H9 (cell line): ENCODE results near the gene NUP88. TPM values are rescaled to one million over a fixed set of nuclear protein-coding genes. Genes with fewer than 3 reads are reported as not detected.

ENCODE experiments used
- DNase-seq: peaks from one replicate; pipeline ENCODE4 v3.0.0-alpha.2; 2017
- H2AFZ ChIP-seq: one replicate; pipeline ENCODE4 v1.6.1; 2013; ENCODE audit warnings: mild to moderate bottlenecking, low read length, control low read depth, moderate library complexity
- H2AK5ac ChIP-seq: 2 replicates; pipeline ENCODE4 v1.6.1; 2013; ENCODE audit warnings: low read length, control low read depth, mixed read lengths; ENCODE audit not compliant: insufficient read length
- H2BK120ac ChIP-seq: one replicate; pipeline ENCODE4 v1.6.1; 2013; ENCODE audit warnings: low read depth, mild to moderate bottlenecking, low read length, control low read depth, inconsistent platforms; ENCODE audit not compliant: poor library complexity, severe bottlenecking
- H2BK12ac ChIP-seq: 2 replicates; pipeline ENCODE4 v1.6.1; 2013; ENCODE audit warnings: low read length, control low read depth, mixed read lengths, low read depth; ENCODE audit not compliant: insufficient read length
- H2BK15ac ChIP-seq: 2 replicates; pipeline ENCODE4 v1.6.1; 2013; ENCODE audit warnings: low read depth, low read length, control low read depth
- H2BK20ac ChIP-seq: one replicate; pipeline ENCODE4 v1.6.1; 2013; ENCODE audit warnings: low read depth, mild to moderate bottlenecking, low read length, control low read depth, inconsistent platforms; ENCODE audit not compliant: poor library complexity, severe bottlenecking
- H2BK5ac ChIP-seq: 2 replicates; pipeline ENCODE4 v1.6.1; 2013; ENCODE audit warnings: low read length, control low read depth, mixed read lengths; ENCODE audit not compliant: insufficient read length
- H3K14ac ChIP-seq: 2 replicates; pipeline ENCODE4 v1.6.1; 2013; ENCODE audit warnings: low read length, control low read depth; ENCODE audit not compliant: insufficient read depth
- H3K18ac ChIP-seq: 2 replicates; pipeline ENCODE4 v1.6.1; 2013; ENCODE audit warnings: low read depth, mild to moderate bottlenecking, mixed read lengths, low read length, control low read depth; ENCODE audit not compliant: insufficient read length
- H3K23ac ChIP-seq: 2 replicates; pipeline ENCODE4 v1.6.1; 2013; ENCODE audit warnings: low read length, control low read depth, mixed read lengths, low read depth; ENCODE audit not compliant: insufficient read length
- H3K23me2 ChIP-seq: 2 replicates; pipeline ENCODE4 v1.6.1; 2013; ENCODE audit warnings: low read depth, mild to moderate bottlenecking, mixed read lengths, low read length, control low read depth; ENCODE audit not compliant: insufficient read length, poor library complexity, severe bottlenecking
- H3K27ac ChIP-seq: 2 replicates; pipeline ENCODE4 v1.5.1; 2013; ENCODE audit warnings: low read length, control low read depth, mixed read lengths, low read depth; ENCODE audit not compliant: insufficient read length
- H3K27me3 ChIP-seq: 2 replicates; pipeline ENCODE4 v1.6.1; 2013; ENCODE audit warnings: low read length, control low read depth, inconsistent platforms; ENCODE audit not compliant: insufficient read depth
- H3K4ac ChIP-seq: 2 replicates; pipeline ENCODE4 v1.6.1; 2013; ENCODE audit warnings: low read depth, mild to moderate bottlenecking, control low read depth, inconsistent platforms, low read length, moderate library complexity
- H3K4me1 ChIP-seq: 2 replicates; pipeline ENCODE4 v1.6.1; 2013; ENCODE audit warnings: low read length, control low read depth, inconsistent platforms; ENCODE audit not compliant: insufficient read depth
- H3K4me2 ChIP-seq: 2 replicates; pipeline ENCODE4 v1.6.1; 2013; ENCODE audit warnings: low read length, control low read depth, mixed read lengths; ENCODE audit not compliant: insufficient read length, insufficient read depth
- H3K56ac ChIP-seq: 2 replicates; pipeline ENCODE4 v1.6.1; 2013; ENCODE audit warnings: low read depth, mild to moderate bottlenecking, mixed read lengths, low read length, control low read depth; ENCODE audit not compliant: insufficient read length
- H3K79me1 ChIP-seq: 2 replicates; pipeline ENCODE4 v1.6.1; 2013; ENCODE audit warnings: low read depth, mild to moderate bottlenecking, moderate library complexity, low read length, control low read depth, inconsistent platforms; ENCODE audit not compliant: insufficient read depth, poor library complexity, severe bottlenecking
- H3K79me2 ChIP-seq: 2 replicates; pipeline ENCODE4 v1.6.1; 2013; ENCODE audit warnings: low read length, control low read depth, inconsistent platforms; ENCODE audit not compliant: insufficient read depth
- H3K9ac ChIP-seq: 2 replicates; pipeline ENCODE4 v1.6.1; 2013; ENCODE audit warnings: low read length, control low read depth, mixed read lengths; ENCODE audit not compliant: insufficient read length; ENCODE audit errors: extremely low read depth
- H3K9me3 ChIP-seq: one replicate; pipeline ENCODE4 v1.6.1; 2013; ENCODE audit warnings: low read depth, low read length, inconsistent platforms; ENCODE audit not compliant: control insufficient read depth
- H3T11ph ChIP-seq: one replicate; pipeline ENCODE4 v1.6.1; 2013; ENCODE audit warnings: mild to moderate bottlenecking, low read length, control low read depth, inconsistent platforms
- H4K20me1 ChIP-seq: one replicate; pipeline ENCODE4 v1.6.1; 2013; ENCODE audit not compliant: control insufficient read depth, insufficient read length, insufficient read depth
- H4K5ac ChIP-seq: 2 replicates; pipeline ENCODE4 v1.6.1; 2013; ENCODE audit warnings: low read depth, mild to moderate bottlenecking, mixed read lengths, low read length, control low read depth; ENCODE audit not compliant: insufficient read length
- H4K8ac ChIP-seq: replicated peaks from 2 replicates; pipeline ENCODE4 v1.6.1; 2013; ENCODE audit warnings: low read length, control low read depth, mixed read lengths, low read depth; ENCODE audit not compliant: insufficient read length
- H4K91ac ChIP-seq: 2 replicates; pipeline ENCODE4 v1.6.1; 2013; ENCODE audit warnings: low read depth, mild to moderate bottlenecking, moderate library complexity, mixed read lengths, low read length, control low read depth; ENCODE audit not compliant: insufficient read length
- H3K27ac Mint-ChIP-seq, 3 experiments: 2 replicates in 2 of 3; 3 replicates in 1 of 3; pipeline ENCODE4 v1.8.0; 2020 to 2021; ENCODE audit warnings: mixed read lengths in 3 of 3, mild to moderate bottlenecking in 1 of 3, moderate library complexity in 1 of 3
- H3K27me3 Mint-ChIP-seq: 2 replicates; pipeline ENCODE4 v1.8.0; 2021; ENCODE audit warnings: low read depth, mild to moderate bottlenecking, moderate library complexity, mixed read lengths
- H3K36me3 Mint-ChIP-seq, 3 experiments: 2 replicates in 2 of 3; 3 replicates in 1 of 3; pipeline ENCODE4 v1.8.0; 2020 to 2021; ENCODE audit warnings: low read depth in 3 of 3, mixed read lengths in 3 of 3; ENCODE audit not compliant: insufficient read depth in 1 of 3
- H3K4me1 Mint-ChIP-seq, 2 experiments: 2 replicates each; pipeline ENCODE4 v1.8.0; 2020; ENCODE audit warnings: mixed read lengths in 2 of 2
- H3K4me3 Mint-ChIP-seq, 2 experiments: 2 replicates in 1 of 2; 3 replicates in 1 of 2; pipeline ENCODE4 v1.8.0; 2020 to 2021; ENCODE audit warnings: mild to moderate bottlenecking in 2 of 2, mixed read lengths in 2 of 2, moderate library complexity in 1 of 2
- H3K9me3 Mint-ChIP-seq, 2 experiments: 2 replicates in 1 of 2; 3 replicates in 1 of 2; pipeline ENCODE4 v1.8.0; 2020; ENCODE audit warnings: mild to moderate bottlenecking in 2 of 2, mixed read lengths in 2 of 2, moderate library complexity in 1 of 2
- CTCF ChIP-seq: fragments of 200-600 bp; sonication (generic); conservative IDR thresholded peaks from 3 replicates; pipeline ENCODE4 v1.8.0; 2021; ENCODE audit warnings: antibody characterized with exemption, mild to moderate bottlenecking
- WGBS: extraction: QIAGEN DNeasy Blood & Tissue Kit; methylation state at CpG from one replicate; pipeline ENCODE4 v1.1.7; 2013; ENCODE audit warnings: missing lambda C conversion rate, low lambda C conversion rate, mixed read lengths; ENCODE audit not compliant: insufficient read length; ENCODE audit errors: extremely low coverage; 5-methylcytosine and 5-hydroxymethylcytosine counted together
- total RNA-seq: library from RNA; stranded (reverse); gene quantifications from 2 replicates; pipeline ENCODE4 v1.2.1, GENCODE V29; 2021

The NUP88 gene
- total RNA-seq, 1 experiment from 2014 or later, result 98.2 TPM

- Histone ChIP-seq H3K9me3 (no peaks in the 10 kb centered on the region), H2BK20ac (no peak overlapping the region), H4K20me1 (no peaks in the 10 kb centered on the region), H2BK5ac (no peak overlapping the region), H2BK120ac (no peak overlapping the region), H3K4me1 (no peaks in the 10 kb centered on the region), H3K79me2 (peaks cover 20% of the 10 kb centered on the region; the same call in 1 of the 2 replicates), H2BK15ac (no peak overlapping the region), H3K27ac (no peak overlapping the region), H3K14ac (no peak overlapping the region), H3K79me1 (peaks cover 6% of the 10 kb centered on the region), H3K4ac (no peak overlapping the region), H4K5ac (no peak overlapping the region), H3K23ac (no peak overlapping the region), H3K27me3 (no peaks in the 10 kb centered on the region), H3K23me2 (peaks cover 8% of the 10 kb centered on the region), H2BK12ac (no peak overlapping the region), H4K8ac (no peak overlapping the region), H3K18ac (no peak overlapping the region), H2AK5ac (no peak overlapping the region), H2AFZ (no peak overlapping the region), H3K56ac (no peak overlapping the region), H3K4me2 (no peak overlapping the region), H3K9ac (no peak overlapping the region), H3T11ph (no peak overlapping the region), H4K91ac (no peak overlapping the region)
- Mint-ChIP-seq H3K4me1 (peaks cover 9 to 19% of the 10 kb centered on the region in 2 experiments), H3K4me3 (peak overlapping the region; percentile 48 to 69; a peak in 2 of 5 replicates), H3K9me3 (no peaks in the 10 kb centered on the region), H3K36me3 (peaks cover 28 to 59% (median 48%) of the 10 kb centered on the region in 3 experiments; a peak in 6 of 7 replicates), H3K27me3 (no peaks in the 10 kb centered on the region), H3K27ac (no peak overlapping the region; a peak in 1 of 7 replicates)
- no peak for TF ChIP-seq CTCF
- WGBS, result no CpG with 5 or more reads among the region's 2 CpGs
- DNase-seq, result no peak
Observed at GRCh38 chr17:5416901-5417300, 2.6 kb downstream of the NUP88 start.
